ENCODE results near the gene FMC1. TPM values are rescaled to one million over a fixed set of nuclear protein-coding genes. Genes with fewer than 3 reads are reported as not detected.

The FMC1 gene
- total RNA-seq, 2 donors from 2014 or later = 6.0 to 43.8 TPM

DNA sequence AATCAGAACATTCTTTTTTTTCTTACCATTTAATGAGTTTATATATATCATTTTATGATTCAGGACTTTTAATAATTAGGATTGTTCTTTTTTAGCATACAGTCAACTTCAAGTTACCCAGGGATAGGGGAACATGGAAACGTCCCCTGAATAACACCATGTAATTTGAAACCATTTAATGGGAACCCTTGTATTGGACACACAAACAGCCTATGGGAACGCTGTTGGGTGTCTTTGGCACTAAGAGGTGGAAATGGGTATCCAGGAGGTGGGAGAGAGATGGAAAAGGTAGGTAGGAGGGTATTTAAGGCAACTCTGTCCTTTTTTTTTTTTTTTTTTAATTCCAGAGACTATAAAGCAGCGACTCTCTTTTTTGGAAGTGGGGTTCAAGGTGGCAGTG, 21.2 kb downstream of the FMC1 start:
- Histone ChIP-seq H3K27ac (no peak overlapping the region), H3K4me3 (no peak overlapping the region), H3K4me1 (peaks cover 40% of the 10 kb centered on the region), H3K36me3 (replicated peaks in 1 of 2; ENCODE audit: insufficient read depth in 1 of 2, low read depth in 2 of 2) (no peaks in the 10 kb centered on the region), H3K27me3 (no peaks in the 10 kb centered on the region), H3K9me3 (no peaks in the 10 kb centered on the region)
- ATAC-seq = no peak
- intact Hi-C loops (cut with DNase I) = no loop called here
- DNase-seq = no peak
- WGBS, 2 donors = 35 to 50% methylated on average over 3 of the region's 3 CpGs
- TF ChIP-seq POLR2A (IDR thresholded peaks at IDR 0.05) = no peak

DNA sequence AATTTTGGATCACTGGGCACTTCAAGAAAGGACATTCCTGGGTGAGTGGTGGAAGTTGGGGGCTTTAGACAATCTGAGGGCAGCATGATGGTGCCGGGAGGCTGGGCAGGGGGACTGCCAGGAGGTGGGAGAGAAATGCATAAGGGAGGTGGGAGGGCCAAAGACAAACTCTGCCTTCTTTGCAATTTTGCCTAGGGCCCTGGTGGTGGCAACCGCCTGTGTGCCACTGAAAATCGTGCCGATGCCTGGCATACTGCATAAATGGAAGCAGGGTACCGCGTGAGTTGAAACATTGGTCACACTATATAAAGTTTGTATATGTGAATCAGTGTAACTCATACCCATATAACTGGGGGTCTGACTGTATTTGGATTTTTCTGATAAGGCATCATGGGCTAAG, 21.8 kb downstream of the FMC1 start:
- H3K27me3 ChIP-seq = no peaks in the 10 kb centered on the region
- no peak for TF ChIP-seq POLR2A (IDR thresholded peaks at IDR 0.05)
- TF ChIP-seq, protein P1, sequence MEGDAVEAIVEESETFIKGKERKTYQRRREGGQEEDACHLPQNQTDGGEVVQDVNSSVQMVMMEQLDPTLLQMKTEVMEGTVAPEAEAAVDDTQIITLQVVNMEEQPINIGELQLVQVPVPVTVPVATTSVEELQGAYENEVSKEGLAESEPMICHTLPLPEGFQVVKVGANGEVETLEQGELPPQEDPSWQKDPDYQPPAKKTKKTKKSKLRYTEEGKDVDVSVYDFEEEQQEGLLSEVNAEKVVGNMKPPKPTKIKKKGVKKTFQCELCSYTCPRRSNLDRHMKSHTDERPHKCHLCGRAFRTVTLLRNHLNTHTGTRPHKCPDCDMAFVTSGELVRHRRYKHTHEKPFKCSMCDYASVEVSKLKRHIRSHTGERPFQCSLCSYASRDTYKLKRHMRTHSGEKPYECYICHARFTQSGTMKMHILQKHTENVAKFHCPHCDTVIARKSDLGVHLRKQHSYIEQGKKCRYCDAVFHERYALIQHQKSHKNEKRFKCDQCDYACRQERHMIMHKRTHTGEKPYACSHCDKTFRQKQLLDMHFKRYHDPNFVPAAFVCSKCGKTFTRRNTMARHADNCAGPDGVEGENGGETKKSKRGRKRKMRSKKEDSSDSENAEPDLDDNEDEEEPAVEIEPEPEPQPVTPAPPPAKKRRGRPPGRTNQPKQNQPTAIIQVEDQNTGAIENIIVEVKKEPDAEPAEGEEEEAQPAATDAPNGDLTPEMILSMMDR (IDR thresholded peaks at IDR 0.05) = no peak
- intact Hi-C loops (cut with DNase I) = no loop called here
- WGBS, 2 donors = 86 to 88% methylated on average over 6 of the region's 6 CpGs
- DNase-seq = no peak
- H3K4me3 ChIP-seq = no peak overlapping the region
- no peaks in the 10 kb centered on the region for H3K36me3 ChIP-seq (replicated peaks in 1 of 2; ENCODE audit: insufficient read depth in 1 of 2, low read depth in 2 of 2)
- H3K4me1 ChIP-seq = peaks cover 46% of the 10 kb centered on the region
- ATAC-seq = no peak
- H3K27ac ChIP-seq = no peak overlapping the region
- H3K9me3 ChIP-seq = no peaks in the 10 kb centered on the region

DNA sequence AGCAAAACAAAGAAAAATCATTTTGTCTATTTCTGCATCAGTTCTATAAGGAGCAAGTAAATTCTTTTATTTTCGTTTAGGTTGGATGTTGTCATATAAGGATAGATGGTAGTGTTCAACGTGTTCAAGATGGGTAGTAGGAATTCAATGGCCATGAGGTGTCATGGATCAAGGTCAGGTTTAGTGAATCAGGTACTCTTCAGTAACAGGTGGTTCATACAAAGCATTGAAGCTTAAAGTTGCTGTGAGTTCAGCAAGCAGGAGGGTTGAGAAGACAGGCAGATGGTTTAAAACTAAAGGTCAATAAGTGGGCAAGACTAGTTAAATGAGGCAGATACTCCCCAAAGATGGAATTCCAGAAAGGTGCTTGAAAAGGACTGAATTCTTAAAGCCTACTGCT, 24.2 kb downstream of the FMC1 start:
- no peak for TF ChIP-seq POLR2A (IDR thresholded peaks at IDR 0.05)
- TF ChIP-seq, protein P1 (IDR thresholded peaks at IDR 0.05) = no peak
- intact Hi-C loops (cut with DNase I) = no loop called here
- H3K27me3 ChIP-seq = no peaks in the 10 kb centered on the region
- WGBS, 2 donors = 40% methylated on average over 2 of the region's 2 CpGs
- peaks cover 51% of the 10 kb centered on the region for H3K4me1 ChIP-seq
- ATAC-seq = no peak
- H3K4me3 ChIP-seq = no peak overlapping the region
- no peak for DNase-seq
- H3K27ac ChIP-seq = peak overlapping the region in 1 of 4 donors; percentile 16
- no peaks in the 10 kb centered on the region for H3K9me3 ChIP-seq
- no peaks in the 10 kb centered on the region for H3K36me3 ChIP-seq (replicated peaks in 1 of 2; ENCODE audit: insufficient read depth in 1 of 2, low read depth in 2 of 2)

DNA sequence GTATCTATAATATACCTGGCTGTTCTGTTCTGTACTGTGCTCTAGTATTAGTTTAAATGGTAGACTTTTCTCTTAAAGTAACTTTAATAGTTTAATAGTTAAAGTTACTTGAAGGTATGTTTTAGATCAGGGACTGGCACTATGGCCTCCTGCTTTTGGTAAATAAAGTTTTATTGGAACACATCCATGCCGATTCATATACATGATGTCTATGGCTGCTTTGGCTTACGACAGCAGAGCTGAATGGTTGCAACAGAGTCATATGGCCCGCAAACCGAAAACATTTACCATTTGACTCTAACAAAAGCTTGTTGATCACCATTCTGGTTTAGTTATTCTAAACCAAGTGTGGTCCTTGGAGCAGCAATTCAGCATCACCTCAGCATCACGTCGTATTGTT, 25.3 kb downstream of the FMC1 start:
- no peaks in the 10 kb centered on the region for H3K27me3 ChIP-seq
- intact Hi-C loops (cut with DNase I) = no loop called here
- H3K27ac ChIP-seq = no peak overlapping the region
- H3K4me3 ChIP-seq = no peak overlapping the region
- ATAC-seq = no peak
- DNase-seq = no peak
- no peaks in the 10 kb centered on the region for H3K36me3 ChIP-seq (replicated peaks in 1 of 2; ENCODE audit: insufficient read depth in 1 of 2, low read depth in 2 of 2)
- 96 to 97% methylated on average over 6 of the region's 6 CpGs for WGBS, 2 donors
- peaks cover 55% of the 10 kb centered on the region for H3K4me1 ChIP-seq
- TF ChIP-seq POLR2A (IDR thresholded peaks at IDR 0.05) = no peak
- TF ChIP-seq, protein P1 (IDR thresholded peaks at IDR 0.05) = no peak
- H3K9me3 ChIP-seq = no peaks in the 10 kb centered on the region

DNA sequence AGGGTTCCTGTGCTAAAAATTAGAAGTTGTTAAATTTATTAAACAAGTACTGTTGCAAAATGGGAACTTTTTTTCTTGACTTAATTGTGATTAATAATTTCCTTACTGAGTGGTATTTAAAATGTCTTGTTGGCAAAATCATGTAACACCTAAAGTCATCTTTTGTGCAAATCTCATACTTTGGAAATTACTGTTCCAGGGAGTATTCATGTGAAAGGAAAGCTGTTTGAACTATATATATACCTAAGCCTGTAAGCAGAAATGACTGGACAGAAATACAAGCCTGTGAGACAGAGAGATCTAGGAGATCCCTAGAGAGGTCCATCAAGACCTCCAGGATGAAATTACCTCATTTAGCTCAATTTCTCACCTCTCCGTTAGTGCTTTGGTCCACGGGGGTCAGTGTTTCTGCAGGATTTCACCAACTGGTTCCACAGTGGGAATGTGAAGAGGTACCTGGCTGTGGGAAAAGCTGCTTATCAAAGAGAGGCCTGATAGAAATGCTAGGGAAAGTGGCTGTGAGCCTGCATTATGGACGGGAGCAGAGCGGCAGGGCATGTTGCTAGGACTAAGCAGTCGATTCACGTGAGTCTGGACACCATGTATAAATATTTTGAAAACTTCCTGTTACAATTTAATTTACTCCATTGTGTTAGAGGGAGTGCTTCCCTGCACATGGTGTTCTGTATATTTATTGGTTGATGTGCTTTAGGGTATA, 26.5 kb downstream of the FMC1 start:
- 66 to 76% methylated on average over 6 of the region's 6 CpGs for WGBS, 2 donors
- TF ChIP-seq, protein P1 (IDR thresholded peaks at IDR 0.05) = no peak
- TF ChIP-seq POLR2A (IDR thresholded peaks at IDR 0.05) = no peak
- Histone ChIP-seq H3K36me3 (replicated peaks in 1 of 2; ENCODE audit: insufficient read depth in 1 of 2, low read depth in 2 of 2) (no peaks in the 10 kb centered on the region), H3K4me3 (no peak overlapping the region), H3K27ac (no peak overlapping the region), H3K9me3 (no peaks in the 10 kb centered on the region), H3K27me3 (no peaks in the 10 kb centered on the region), H3K4me1 (peaks cover 51% of the 10 kb centered on the region)
- ATAC-seq (no peak), DNase-seq (no peak)
- intact Hi-C loops (cut with DNase I) = no loop called here
